Activated effector memory CD4-positive, alpha-beta T cell treated with anti-CD3 and anti-CD28 coated beads, Interleukin-2, amount 50 U/mL, for 16 hours (primary cell): ENCODE measurements around the gene PARP14.

ENCODE experiments used
- DNase-seq: peaks from one replicate; pipeline ENCODE4 v3.0.0-alpha.2; 2020

Gene PARP14

GRCh38 chr3:122773944-122774509 lies 93.4 kb downstream of the PARP14 start:
- DNase-seq, result no peak

DNA sequence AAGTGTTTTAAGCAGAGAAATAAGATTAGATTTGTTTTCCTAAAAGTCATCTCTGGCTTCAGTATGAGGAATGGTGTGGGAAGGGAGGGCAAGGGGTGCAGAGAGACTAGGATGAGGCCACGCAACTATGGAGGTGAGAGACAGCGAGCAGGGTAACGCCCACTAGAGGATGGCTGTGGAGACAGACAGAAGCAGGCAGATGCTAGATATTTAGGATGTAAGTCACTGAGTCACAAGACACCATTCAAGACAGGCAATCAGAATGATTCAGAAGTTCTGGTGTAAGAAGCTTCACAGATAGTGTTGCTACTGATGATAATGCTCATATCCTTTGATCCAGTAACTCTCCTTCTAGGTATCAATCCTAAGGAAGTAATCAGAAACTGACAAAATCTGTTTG lies 93.9 kb downstream of the PARP14 start:
- no peak for DNase-seq

- DNase-seq, result no peak
Measured at GRCh38 chr3:122776675-122777468, 96.2 kb downstream of the PARP14 start.

DNA sequence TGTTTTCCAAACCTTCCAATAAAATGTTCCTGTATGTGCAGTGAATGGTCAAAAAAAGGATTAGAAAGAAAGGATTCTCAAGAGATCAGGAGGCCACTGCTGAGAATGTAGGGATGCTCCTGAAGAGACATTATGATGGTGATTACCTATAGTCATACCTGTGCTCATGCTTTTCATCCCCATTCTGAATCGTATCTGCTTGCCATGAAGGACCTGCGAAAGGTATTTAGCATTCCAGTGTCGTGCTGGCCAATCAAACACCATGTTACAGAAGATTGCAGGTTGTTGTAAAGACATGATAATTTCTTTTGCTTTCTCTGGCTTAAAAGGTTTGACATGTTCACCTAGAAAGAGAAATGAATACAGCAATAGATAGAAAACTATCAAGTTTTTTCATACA lies 96.9 kb downstream of the PARP14 start:
- no peak for DNase-seq
